Uterus (tissue), 4 donors: ENCODE results near the gene GPX2. TPM values are rescaled to one million over a fixed set of nuclear protein-coding genes. Genes with fewer than 3 reads are reported as not detected.

Experiments
- DNase-seq, 2 donors: peaks; one replicate each; pipeline ENCODE4 v3.0.0-alpha.2; 2019 to 2020
- H3K27ac ChIP-seq, 2 donors: fragments of 200-600 bp; sonication (generic); 1 replicate in 1 of 2; 2 replicates in 1 of 2; pipeline ENCODE4 v1.5.1; 2016 to 2018
- H3K27me3 ChIP-seq, 2 donors: fragments of 200-600 bp; sonication (generic); one replicate each; pipeline ENCODE4 v1.5.1; 2018 to 2019; ENCODE audit warnings: control low read depth in 1 of 2
- H3K36me3 ChIP-seq, 2 donors: fragments of 200-600 bp; sonication (generic); one replicate each; pipeline ENCODE4 v1.5.1; 2019; ENCODE audit warnings: control low read depth in 1 of 2
- H3K4me1 ChIP-seq, 2 donors: fragments of 200-600 bp; sonication (generic); one replicate each; pipeline ENCODE4 v1.5.1; 2018 to 2019; ENCODE audit warnings: control low read depth in 1 of 2
- H3K4me3 ChIP-seq, 2 donors: fragments of 200-600 bp; sonication (generic); 1 replicate in 1 of 2; 2 replicates in 1 of 2; pipeline ENCODE4 v1.5.1; 2018 to 2019; ENCODE audit warnings: mild to moderate bottlenecking in 1 of 2
- H3K9me3 ChIP-seq, 2 donors: fragments of 200-600 bp; sonication (generic); one replicate each; pipeline ENCODE4 v1.5.1; 2019; ENCODE audit warnings: control low read depth in 1 of 2
- POLR2A ChIP-seq, 2 donors: fragments of 450-650 bp; IDR thresholded peaks; one replicate each; pipeline ENCODE4 v1.6.1; 2016; ENCODE audit warnings: antibody characterized with exemption in 2 of 2, mild to moderate bottlenecking in 1 of 2, moderate library complexity in 1 of 2
- intact Hi-C: fragments of 100-400 bp; cut with DNase I; formaldehyde crosslinking; loops from one replicate; pipeline ENCODE4 v1.15.1; 2023; ENCODE audit warnings: low total_unique reads
- total RNA-seq, 4 donors: library from RNA; depleted of rRNA in 3 of 4; stranded (reverse); fragments of >200 nt in 3 of 4; gene quantifications; one replicate each; pipeline versions ENCODE4 v1.1.0 to v1.2.4, GENCODE V29; 2014 to 2023
- TF ChIP-seq, protein P1 (sequence below), 4 experiments: fragments of 200-600 bp in 2 of 4; fragments of 450-650 bp in 2 of 4; sonication (generic) in 2 of 4; IDR thresholded peaks; one replicate each; pipeline ENCODE4 v1.5.1; 2016 to 2019; ENCODE audit warnings: antibody characterized with exemption in 4 of 4, mild to moderate bottlenecking in 2 of 4, moderate library complexity in 1 of 4
- donor health status: DM: yes; HTN: yes; CAD: no.

Gene GPX2
- total RNA-seq, 4 donors from 2014 or later: 0.29 TPM; not detected in 3

DNA sequence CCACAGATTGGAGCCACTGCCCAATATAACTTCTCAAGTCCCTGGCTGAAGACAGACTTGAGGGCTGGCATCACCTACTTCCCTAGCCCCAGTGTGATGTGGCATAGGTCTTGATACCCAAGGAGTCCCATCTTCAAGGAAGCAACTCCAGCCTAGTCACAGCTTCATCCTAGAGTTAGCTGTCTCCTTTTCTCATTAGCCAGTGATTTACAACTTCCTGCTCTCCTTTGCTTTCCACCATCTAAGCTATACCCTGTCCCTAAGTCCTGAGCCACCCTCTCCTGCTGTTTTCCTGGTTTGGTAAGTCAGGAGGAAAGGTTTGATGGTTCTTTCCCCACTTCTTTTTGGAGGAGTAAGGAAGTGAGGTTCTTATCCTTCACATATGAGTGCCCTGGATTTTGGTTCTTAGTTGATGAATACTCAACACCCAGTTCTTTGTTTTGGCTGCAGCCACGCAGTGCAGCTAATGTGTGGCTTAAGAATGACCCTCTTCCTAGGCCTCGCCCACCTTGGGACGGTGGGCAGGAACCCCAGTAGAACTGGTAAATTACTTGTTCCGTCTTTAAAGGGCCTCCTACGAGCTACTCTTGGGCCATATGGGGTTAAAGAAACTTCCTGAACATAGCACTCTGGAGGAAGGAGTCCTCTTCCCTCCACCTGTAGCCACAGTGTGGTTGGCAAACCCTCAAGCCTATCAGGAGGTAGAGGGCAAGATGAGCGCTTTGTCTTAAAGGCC, 3.9 kb upstream of the GPX2 start:
- intact Hi-C loops: no loop called here
- H3K36me3 ChIP-seq: no peaks in the 10 kb centered on the region
- TF ChIP-seq, protein P1, sequence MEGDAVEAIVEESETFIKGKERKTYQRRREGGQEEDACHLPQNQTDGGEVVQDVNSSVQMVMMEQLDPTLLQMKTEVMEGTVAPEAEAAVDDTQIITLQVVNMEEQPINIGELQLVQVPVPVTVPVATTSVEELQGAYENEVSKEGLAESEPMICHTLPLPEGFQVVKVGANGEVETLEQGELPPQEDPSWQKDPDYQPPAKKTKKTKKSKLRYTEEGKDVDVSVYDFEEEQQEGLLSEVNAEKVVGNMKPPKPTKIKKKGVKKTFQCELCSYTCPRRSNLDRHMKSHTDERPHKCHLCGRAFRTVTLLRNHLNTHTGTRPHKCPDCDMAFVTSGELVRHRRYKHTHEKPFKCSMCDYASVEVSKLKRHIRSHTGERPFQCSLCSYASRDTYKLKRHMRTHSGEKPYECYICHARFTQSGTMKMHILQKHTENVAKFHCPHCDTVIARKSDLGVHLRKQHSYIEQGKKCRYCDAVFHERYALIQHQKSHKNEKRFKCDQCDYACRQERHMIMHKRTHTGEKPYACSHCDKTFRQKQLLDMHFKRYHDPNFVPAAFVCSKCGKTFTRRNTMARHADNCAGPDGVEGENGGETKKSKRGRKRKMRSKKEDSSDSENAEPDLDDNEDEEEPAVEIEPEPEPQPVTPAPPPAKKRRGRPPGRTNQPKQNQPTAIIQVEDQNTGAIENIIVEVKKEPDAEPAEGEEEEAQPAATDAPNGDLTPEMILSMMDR (IDR thresholded peaks at IDR 0.05): no peak
- no peak for TF ChIP-seq POLR2A (IDR thresholded peaks at IDR 0.05)

DNA sequence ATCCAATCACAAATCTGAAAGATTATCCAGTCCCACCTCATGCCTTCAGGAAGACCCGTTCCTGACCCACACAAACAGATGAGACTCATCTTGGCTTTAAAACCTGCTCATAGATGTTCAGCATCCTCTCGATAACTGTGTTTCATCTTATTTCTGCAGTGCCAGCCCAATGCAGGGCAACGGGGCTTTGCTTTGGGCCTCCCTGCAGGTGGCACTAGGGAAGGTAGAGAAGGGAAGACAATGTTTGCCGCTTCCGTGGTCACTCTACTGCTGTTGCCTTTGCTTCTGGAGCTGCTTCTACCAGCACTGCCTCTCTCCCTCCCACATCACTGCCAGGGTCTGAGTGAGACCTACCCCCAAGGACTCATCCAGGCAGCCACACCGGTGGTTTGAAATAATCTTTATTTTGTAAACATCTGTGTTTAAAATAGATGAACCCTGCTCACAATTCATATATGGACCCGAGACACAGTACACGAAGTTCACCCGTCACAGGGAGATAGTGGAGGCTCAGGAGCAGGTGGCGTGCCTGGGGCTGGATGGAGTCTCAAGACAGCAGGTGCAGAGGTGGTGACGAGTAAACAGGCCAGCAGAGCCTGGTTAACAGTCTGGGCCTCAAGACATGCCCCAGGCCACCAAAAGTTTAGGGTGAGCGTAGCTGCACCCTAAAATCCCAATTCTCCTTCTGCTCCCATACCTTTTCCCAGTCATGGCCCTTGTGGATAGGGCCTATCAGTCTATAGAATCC, 3.1 kb upstream of the GPX2 start:
- no peak for DNase-seq
- TF ChIP-seq, protein P1 (IDR thresholded peaks at IDR 0.05): no peak
- TF ChIP-seq POLR2A (IDR thresholded peaks at IDR 0.05): no peak
- Histone ChIP-seq H3K27me3 (no peaks in the 10 kb centered on the region), H3K9me3 (no peaks in the 10 kb centered on the region), H3K27ac (no peak overlapping the region), H3K36me3 (no peaks in the 10 kb centered on the region), H3K4me1 (no peaks in the 10 kb centered on the region), H3K4me3 (no peak overlapping the region)
- intact Hi-C loops: no loop called here

More for the DNA sequence above, 3.9 kb upstream of the GPX2 start:
- Histone ChIP-seq H3K4me1 (no peaks in the 10 kb centered on the region), H3K27me3 (no peaks in the 10 kb centered on the region), H3K27ac (no peak overlapping the region), H3K4me3 (no peak overlapping the region), H3K9me3 (no peaks in the 10 kb centered on the region)
- no peak for DNase-seq

DNA sequence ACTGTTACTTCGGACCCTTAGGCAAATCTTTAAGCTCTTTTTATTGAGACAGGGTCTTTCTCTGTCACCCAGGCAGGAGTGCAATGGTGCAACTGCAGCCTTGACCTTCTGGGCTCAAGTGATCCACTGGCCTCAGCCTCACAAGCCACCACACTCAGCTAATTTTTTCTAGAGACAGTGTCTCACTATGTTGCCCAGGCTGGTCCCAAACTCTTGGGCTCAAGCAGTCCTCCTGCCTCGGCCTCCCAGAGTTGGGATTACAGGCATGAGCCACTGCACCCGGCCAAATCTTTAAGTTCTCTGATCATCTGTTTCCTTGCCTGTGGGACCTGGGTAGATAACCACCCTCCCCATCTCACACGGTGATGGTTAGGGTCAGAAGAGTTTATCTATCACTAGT, 2.3 kb upstream of the GPX2 start:
- Histone ChIP-seq H3K9me3 (no peaks in the 10 kb centered on the region), H3K27me3 (no peaks in the 10 kb centered on the region), H3K27ac (no peak overlapping the region), H3K4me1 (no peaks in the 10 kb centered on the region), H3K36me3 (no peaks in the 10 kb centered on the region), H3K4me3 (no peak overlapping the region)
- DNase-seq: no peak
- intact Hi-C loops: no loop called here
- TF ChIP-seq, protein P1 (IDR thresholded peaks at IDR 0.05): no peak

DNA sequence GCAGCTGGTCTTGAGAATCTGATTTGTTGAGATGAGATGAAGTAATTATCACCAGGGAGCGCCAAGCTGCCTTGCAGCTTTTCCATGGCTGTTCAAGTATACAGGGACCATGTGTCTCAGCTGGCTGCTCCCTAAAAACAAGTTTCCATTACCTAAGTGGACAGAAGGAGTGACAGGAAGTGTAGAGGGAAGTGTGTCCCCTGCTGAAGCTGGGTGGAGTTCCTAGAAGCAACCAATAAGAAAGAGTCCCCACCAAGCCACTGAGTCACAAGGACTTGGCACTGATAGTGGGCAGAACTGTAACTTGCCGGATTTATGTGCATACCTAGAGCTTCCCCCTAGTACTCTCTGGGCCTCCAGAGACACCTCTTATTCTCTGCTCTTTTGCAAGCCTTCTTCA, 1.5 kb upstream of the GPX2 start:
- H3K4me1 ChIP-seq: no peaks in the 10 kb centered on the region
- no peaks in the 10 kb centered on the region for H3K27me3 ChIP-seq
- no peak for TF ChIP-seq POLR2A (IDR thresholded peaks at IDR 0.05)
- TF ChIP-seq, protein P1 (IDR thresholded peaks at IDR 0.05): no peak
- no peaks in the 10 kb centered on the region for H3K9me3 ChIP-seq
- H3K4me3 ChIP-seq: no peak overlapping the region
- H3K36me3 ChIP-seq: no peaks in the 10 kb centered on the region
- intact Hi-C loops: no loop called here
- DNase-seq: no peak
- no peak overlapping the region for H3K27ac ChIP-seq

DNA sequence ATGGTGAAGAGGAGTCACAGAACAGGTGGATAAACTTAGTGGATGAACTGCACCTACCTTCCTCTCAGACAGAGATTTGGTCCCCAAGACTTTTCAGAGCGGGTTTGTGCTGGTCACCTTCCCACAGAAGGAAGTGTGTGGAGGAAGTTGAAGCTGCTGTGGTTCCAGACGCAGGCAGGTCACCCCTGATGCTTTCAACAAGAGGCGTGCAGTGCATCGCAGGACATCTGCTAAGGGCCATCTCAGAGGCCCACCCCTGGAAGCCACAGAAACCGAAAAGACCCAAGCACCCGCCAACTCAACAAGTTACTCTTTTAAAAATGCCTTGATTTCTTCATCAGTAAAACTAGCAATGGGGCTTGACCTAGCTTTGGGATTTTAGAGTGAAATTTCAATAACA, 1.0 kb upstream of the GPX2 start:
- H3K27me3 ChIP-seq: no peaks in the 10 kb centered on the region
- intact Hi-C loops: no loop called here
- TF ChIP-seq POLR2A (IDR thresholded peaks at IDR 0.05): no peak
- no peak overlapping the region for H3K4me3 ChIP-seq
- no peaks in the 10 kb centered on the region for H3K36me3 ChIP-seq
- H3K9me3 ChIP-seq: no peaks in the 10 kb centered on the region
- DNase-seq: no peak
- H3K4me1 ChIP-seq: no peaks in the 10 kb centered on the region
- no peak overlapping the region for H3K27ac ChIP-seq
